ENCODE measurements around the gene CLEC10A.

Gene CLEC10A

DNA sequence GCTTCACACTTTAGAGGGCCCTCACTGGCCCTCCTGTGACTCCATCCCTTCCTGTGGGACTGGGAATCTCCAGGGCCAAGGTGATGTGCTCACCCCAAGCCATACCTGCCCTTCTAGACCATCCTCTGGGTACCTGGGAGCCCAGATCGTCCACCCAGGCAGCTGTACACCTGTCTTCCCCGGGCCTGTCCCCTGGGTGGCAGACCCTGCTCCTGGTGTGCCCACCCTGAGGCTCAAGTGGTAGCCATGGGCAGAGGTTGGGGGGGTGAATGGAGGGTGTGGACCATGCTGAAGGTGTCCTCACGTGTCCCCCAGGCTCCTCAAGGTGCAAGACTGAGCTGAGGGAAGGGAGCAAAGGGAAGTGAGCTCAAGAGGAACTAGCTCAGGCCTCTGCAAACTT is 9.3 kb downstream of the CLEC10A start:
- H3K4me1 ChIP-seq (ENCODE audit: control insufficient read depth, insufficient read depth, low read length), result no peaks in the 10 kb centered on the region
- TF ChIP-seq ZNF768 (tag by site-specific recombination; IDR thresholded peaks at IDR 0.05) (no peak), KLF8 (tag by site-specific recombination; IDR thresholded peaks at IDR 0.05) (no peak), WT1 (tag by site-specific recombination; IDR thresholded peaks at IDR 0.05) (no peak), ZBTB20 (tag by site-specific recombination; IDR thresholded peaks at IDR 0.05) (no peak), ZNF510 (tag by site-specific recombination; IDR thresholded peaks at IDR 0.05; ENCODE audit: insufficient replicate concordance) (no peak), EGR2 (tag by site-specific recombination; IDR thresholded peaks at IDR 0.05; ENCODE audit: low read depth) (no peak)
- TF ChIP-seq, protein P1, sequence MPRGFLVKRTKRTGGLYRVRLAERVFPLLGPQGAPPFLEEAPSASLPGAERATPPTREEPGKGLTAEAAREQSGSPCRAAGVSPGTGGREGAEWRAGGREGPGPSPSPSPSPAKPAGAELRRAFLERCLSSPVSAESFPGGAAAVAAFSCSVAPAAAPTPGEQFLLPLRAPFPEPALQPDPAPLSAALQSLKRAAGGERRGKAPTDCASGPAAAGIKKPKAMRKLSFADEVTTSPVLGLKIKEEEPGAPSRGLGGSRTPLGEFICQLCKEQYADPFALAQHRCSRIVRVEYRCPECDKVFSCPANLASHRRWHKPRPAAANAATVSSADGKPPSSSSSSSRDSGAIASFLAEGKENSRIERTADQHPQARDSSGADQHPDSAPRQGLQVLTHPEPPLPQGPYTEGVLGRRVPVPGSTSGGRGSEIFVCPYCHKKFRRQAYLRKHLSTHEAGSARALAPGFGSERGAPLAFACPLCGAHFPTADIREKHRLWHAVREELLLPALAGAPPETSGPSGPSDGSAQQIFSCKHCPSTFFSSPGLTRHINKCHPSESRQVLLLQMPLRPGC (tag by site-specific recombination; IDR thresholded peaks at IDR 0.05), result no peak
- no peaks in the 10 kb centered on the region for H3K36me3 ChIP-seq (ENCODE audit: control insufficient read depth in 2 of 2, insufficient read depth in 1 of 2, low read length in 2 of 2)
- POLR2A ChIA-PET, result no interaction called here
- H3K27ac ChIP-seq (ENCODE audit: extremely low read depth, low read depth, low read length), result no peak overlapping the region
- CTCF ChIA-PET, result interaction anchor here (0.6 kb wide), 1 partner anchor 1957 kb away, joined by 3 read pairs; no protein-coding TSS in a partner anchor
- H3K9me3 ChIP-seq (ENCODE audit: control insufficient read depth, insufficient read depth, low read depth, low read length), result no peaks in the 10 kb centered on the region
- H3K4me3 ChIP-seq (ENCODE audit: low read depth, low read length), result no peak overlapping the region

DNA sequence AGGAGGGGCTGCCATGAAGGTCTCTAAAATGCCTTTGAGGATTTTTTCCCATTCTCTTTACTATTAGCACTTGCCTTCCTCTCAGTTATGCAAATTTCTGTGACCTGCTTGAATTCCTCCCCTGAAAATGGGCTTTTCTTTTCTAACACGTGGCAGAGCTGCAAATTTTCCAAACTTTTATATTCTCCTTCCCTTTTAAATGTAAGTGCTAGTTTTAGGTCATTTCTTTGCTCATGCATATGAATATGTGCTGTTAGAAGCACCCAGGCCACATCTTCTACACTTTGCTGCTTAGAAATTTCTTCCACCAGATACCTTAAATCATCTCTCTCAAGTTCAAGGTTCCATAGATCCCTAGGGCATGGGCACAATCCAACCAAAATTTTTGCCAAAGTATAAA is 11.8 kb downstream of the CLEC10A start:
- Histone ChIP-seq H3K4me1 (ENCODE audit: control insufficient read depth, insufficient read depth, low read length) (no peaks in the 10 kb centered on the region), H3K4me3 (ENCODE audit: low read depth, low read length) (no peak overlapping the region), H3K27ac (ENCODE audit: extremely low read depth, low read depth, low read length) (no peak overlapping the region), H3K9me3 (ENCODE audit: control insufficient read depth, insufficient read depth, low read depth, low read length) (no peaks in the 10 kb centered on the region), H3K36me3 (ENCODE audit: control insufficient read depth in 2 of 2, insufficient read depth in 1 of 2, low read length in 2 of 2) (no peaks in the 10 kb centered on the region)
- peak; percentile 66 for TF ChIP-seq SETDB1 (IDR thresholded peaks at IDR 0.05; ENCODE audit: insufficient read length, low read length)
- no peak for TF ChIP-seq BCL11B (tag by site-specific recombination; IDR thresholded peaks at IDR 0.05; ENCODE audit: low read depth)
- ChIA-PET POLR2A (no interaction called here), CTCF (no interaction called here)

DNA sequence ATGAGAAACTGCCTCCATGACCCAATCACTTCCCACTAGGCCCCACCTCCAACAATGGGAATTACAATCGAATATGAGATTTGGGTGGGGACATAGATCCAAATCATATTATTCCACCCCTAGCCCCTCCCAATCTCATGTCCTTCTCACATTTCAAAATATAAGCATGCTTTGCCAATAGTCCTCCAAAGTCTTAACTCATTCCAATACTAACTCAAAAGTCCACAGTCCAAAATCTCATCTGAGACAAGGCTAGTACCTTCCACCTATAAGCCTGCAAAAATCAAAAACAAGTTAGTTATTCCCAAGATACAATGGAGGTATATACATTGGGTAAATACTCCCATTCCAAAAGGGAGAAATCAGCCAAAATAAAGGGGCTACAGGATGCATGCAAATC is 12.9 kb downstream of the CLEC10A start:
- no peaks in the 10 kb centered on the region for H3K4me1 ChIP-seq (ENCODE audit: control insufficient read depth, insufficient read depth, low read length)
- ChIA-PET POLR2A (no interaction called here), CTCF (no interaction called here)
- no peak overlapping the region for H3K4me3 ChIP-seq (ENCODE audit: low read depth, low read length)
- no peak overlapping the region for H3K27ac ChIP-seq (ENCODE audit: extremely low read depth, low read depth, low read length)
- no peaks in the 10 kb centered on the region for H3K9me3 ChIP-seq (ENCODE audit: control insufficient read depth, insufficient read depth, low read depth, low read length)
- no peaks in the 10 kb centered on the region for H3K36me3 ChIP-seq (ENCODE audit: control insufficient read depth in 2 of 2, insufficient read depth in 1 of 2, low read length in 2 of 2)
- TF ChIP-seq HOXA7 (CRISPR knock-in tag; IDR thresholded peaks at IDR 0.05; ENCODE audit: borderline replicate concordance) (no peak), ZNF174 (tag by site-specific recombination; IDR thresholded peaks at IDR 0.05) (no peak), GLIS1 (tag by site-specific recombination; IDR thresholded peaks at IDR 0.05) (no peak), ZNF768 (tag by site-specific recombination; IDR thresholded peaks at IDR 0.05) (no peak)
- TF ChIP-seq, protein P2, sequence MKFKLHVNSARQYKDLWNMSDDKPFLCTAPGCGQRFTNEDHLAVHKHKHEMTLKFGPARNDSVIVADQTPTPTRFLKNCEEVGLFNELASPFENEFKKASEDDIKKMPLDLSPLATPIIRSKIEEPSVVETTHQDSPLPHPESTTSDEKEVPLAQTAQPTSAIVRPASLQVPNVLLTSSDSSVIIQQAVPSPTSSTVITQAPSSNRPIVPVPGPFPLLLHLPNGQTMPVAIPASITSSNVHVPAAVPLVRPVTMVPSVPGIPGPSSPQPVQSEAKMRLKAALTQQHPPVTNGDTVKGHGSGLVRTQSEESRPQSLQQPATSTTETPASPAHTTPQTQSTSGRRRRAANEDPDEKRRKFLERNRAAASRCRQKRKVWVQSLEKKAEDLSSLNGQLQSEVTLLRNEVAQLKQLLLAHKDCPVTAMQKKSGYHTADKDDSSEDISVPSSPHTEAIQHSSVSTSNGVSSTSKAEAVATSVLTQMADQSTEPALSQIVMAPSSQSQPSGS (tag by site-specific recombination; IDR thresholded peaks at IDR 0.05; ENCODE audit: low read depth), result no peak
- TF ChIP-seq, protein P3, sequence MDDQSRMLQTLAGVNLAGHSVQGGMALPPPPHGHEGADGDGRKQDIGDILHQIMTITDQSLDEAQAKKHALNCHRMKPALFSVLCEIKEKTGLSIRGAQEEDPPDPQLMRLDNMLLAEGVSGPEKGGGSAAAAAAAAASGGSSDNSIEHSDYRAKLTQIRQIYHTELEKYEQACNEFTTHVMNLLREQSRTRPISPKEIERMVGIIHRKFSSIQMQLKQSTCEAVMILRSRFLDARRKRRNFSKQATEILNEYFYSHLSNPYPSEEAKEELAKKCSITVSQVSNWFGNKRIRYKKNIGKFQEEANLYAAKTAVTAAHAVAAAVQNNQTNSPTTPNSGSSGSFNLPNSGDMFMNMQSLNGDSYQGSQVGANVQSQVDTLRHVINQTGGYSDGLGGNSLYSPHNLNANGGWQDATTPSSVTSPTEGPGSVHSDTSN (CRISPR knock-in tag; IDR thresholded peaks at IDR 0.05), result no peak
- TF ChIP-seq, protein P4, sequence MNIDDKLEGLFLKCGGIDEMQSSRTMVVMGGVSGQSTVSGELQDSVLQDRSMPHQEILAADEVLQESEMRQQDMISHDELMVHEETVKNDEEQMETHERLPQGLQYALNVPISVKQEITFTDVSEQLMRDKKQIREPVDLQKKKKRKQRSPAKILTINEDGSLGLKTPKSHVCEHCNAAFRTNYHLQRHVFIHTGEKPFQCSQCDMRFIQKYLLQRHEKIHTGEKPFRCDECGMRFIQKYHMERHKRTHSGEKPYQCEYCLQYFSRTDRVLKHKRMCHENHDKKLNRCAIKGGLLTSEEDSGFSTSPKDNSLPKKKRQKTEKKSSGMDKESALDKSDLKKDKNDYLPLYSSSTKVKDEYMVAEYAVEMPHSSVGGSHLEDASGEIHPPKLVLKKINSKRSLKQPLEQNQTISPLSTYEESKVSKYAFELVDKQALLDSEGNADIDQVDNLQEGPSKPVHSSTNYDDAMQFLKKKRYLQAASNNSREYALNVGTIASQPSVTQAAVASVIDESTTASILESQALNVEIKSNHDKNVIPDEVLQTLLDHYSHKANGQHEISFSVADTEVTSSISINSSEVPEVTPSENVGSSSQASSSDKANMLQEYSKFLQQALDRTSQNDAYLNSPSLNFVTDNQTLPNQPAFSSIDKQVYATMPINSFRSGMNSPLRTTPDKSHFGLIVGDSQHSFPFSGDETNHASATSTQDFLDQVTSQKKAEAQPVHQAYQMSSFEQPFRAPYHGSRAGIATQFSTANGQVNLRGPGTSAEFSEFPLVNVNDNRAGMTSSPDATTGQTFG (tag by site-specific recombination; IDR thresholded peaks at IDR 0.05; ENCODE audit: borderline replicate concordance), result no peak

All from HEK293 (cell line).